ENCODE data around the gene OSTM1.

OSTM1 gene

GRCh38 chr6:108074359-108075144 lies at the start of gene OSTM1:
Gene OSTM1, minus strand, starts transcription at chr6:108074741. Its CDS starts 90 bp downstream, at chr6:108074651.
- peak; percentile 78 to 91 (median 88) for DNase-seq (ENCODE audit: low read depth in 4 of 4, low spot score in 1 of 4)

GRCh38 chr6:108123946-108124345 lies 49.4 kb upstream of the OSTM1 start:
- no peak for DNase-seq (ENCODE audit: low read depth in 4 of 4, low spot score in 1 of 4)

GRCh38 chr6:108123481-108123929 lies 49.0 kb upstream of the OSTM1 start:
- no peak for DNase-seq (ENCODE audit: low read depth in 4 of 4, low spot score in 1 of 4)

GRCh38 chr6:108121612-108122011 lies 47.1 kb upstream of the OSTM1 start:
- DNase-seq (ENCODE audit: low read depth in 4 of 4, low spot score in 1 of 4), result no peak

GRCh38 chr6:108120311-108120710 lies 45.8 kb upstream of the OSTM1 start:
- DNase-seq (ENCODE audit: low read depth in 4 of 4, low spot score in 1 of 4), result no peak

- DNase-seq (ENCODE audit: low read depth in 4 of 4, low spot score in 1 of 4), result no peak
These were observed 45.2 kb upstream of the OSTM1 start for GRCh38 chr6:108119769-108120141.

- no peak for DNase-seq (ENCODE audit: low read depth in 4 of 4, low spot score in 1 of 4)
These were observed 44.5 kb upstream of the OSTM1 start for GRCh38 chr6:108118810-108119768.

GRCh38 chr6:108118359-108118724 lies 43.8 kb upstream of the OSTM1 start:
- no peak for DNase-seq (ENCODE audit: low read depth in 4 of 4, low spot score in 1 of 4)

GRCh38 chr6:108117427-108118358 lies 43.2 kb upstream of the OSTM1 start:
- no peak for DNase-seq (ENCODE audit: low read depth in 4 of 4, low spot score in 1 of 4)

GRCh38 chr6:108116546-108117426 lies 42.2 kb upstream of the OSTM1 start:
- no peak for DNase-seq (ENCODE audit: low read depth in 4 of 4, low spot score in 1 of 4)

GRCh38 chr6:108115598-108116058 lies 41.1 kb upstream of the OSTM1 start:
- DNase-seq (ENCODE audit: low read depth in 4 of 4, low spot score in 1 of 4), result no peak

- DNase-seq (ENCODE audit: low read depth in 4 of 4, low spot score in 1 of 4), result no peak
These were observed 40.5 kb upstream of the OSTM1 start for GRCh38 chr6:108114841-108115597.

GRCh38 chr6:108113557-108114519 lies 39.3 kb upstream of the OSTM1 start:
- no peak for DNase-seq (ENCODE audit: low read depth in 4 of 4, low spot score in 1 of 4)

GRCh38 chr6:108108374-108108773 lies 33.8 kb upstream of the OSTM1 start:
- DNase-seq (ENCODE audit: low read depth in 4 of 4, low spot score in 1 of 4), result no peak

GRCh38 chr6:108107102-108107501 lies 32.6 kb upstream of the OSTM1 start:
- DNase-seq (ENCODE audit: low read depth in 4 of 4, low spot score in 1 of 4), result no peak

GRCh38 chr6:108106694-108107093 lies 32.2 kb upstream of the OSTM1 start:
- DNase-seq (ENCODE audit: low read depth in 4 of 4, low spot score in 1 of 4), result no peak

- DNase-seq (ENCODE audit: low read depth in 4 of 4, low spot score in 1 of 4), result no peak
These were observed 31.7 kb upstream of the OSTM1 start for GRCh38 chr6:108106261-108106660.

GRCh38 chr6:108105571-108105970 lies 31.0 kb upstream of the OSTM1 start:
- DNase-seq (ENCODE audit: low read depth in 4 of 4, low spot score in 1 of 4), result no peak
